Heart right ventricle (tissue), 16 donors: Measurements from ENCODE around the gene RIMKLB. TPM values are rescaled to one million over a fixed set of nuclear protein-coding genes. Genes with fewer than 3 reads are reported as not detected.

Experiments used
- ATAC-seq, 8 donors: fragments of 200-7000 bp; cut with Tn5 transposase; one replicate each; pipeline ENCODE4 v1.9.1; 2020; ENCODE audit warnings: mild to moderate bottlenecking in 8 of 8, moderate library complexity in 8 of 8, moderate number of reproducible peaks in 1 of 8
- DNase-seq, 2 donors: peaks; one replicate each; pipeline ENCODE4 v3.0.0-alpha.2; 2020
- H3K27ac ChIP-seq, 10 donors: fragments of 200-600 bp; sonication (generic) in 2 of 10; one replicate each; pipeline versions ENCODE4 v1.5.0 to v1.8.0; 2020 to 2022; ENCODE audit warnings: mild to moderate bottlenecking in 3 of 10
- H3K27me3 ChIP-seq, 7 donors: fragments of 200-600 bp; one replicate each; pipeline ENCODE4 v1.8.0; 2021 to 2022; ENCODE audit warnings: mild to moderate bottlenecking in 2 of 7
- H3K36me3 ChIP-seq, 9 donors: fragments of 200-600 bp; sonication (generic) in 1 of 9; one replicate each; pipeline versions ENCODE4 v1.5.0 to v1.8.0; 2020 to 2022; ENCODE audit warnings: mild to moderate bottlenecking in 2 of 9
- H3K4me1 ChIP-seq, 9 donors: fragments of 200-600 bp; sonication (generic) in 1 of 9; one replicate each; pipeline versions ENCODE4 v1.5.0 to v1.8.0; 2020 to 2022; ENCODE audit warnings: mild to moderate bottlenecking in 4 of 9
- H3K4me3 ChIP-seq, 10 donors: fragments of 200-600 bp; sonication (generic) in 2 of 10; one replicate each; pipeline versions ENCODE4 v1.5.0 to v1.8.0; 2020 to 2022; ENCODE audit warnings: mild to moderate bottlenecking in 7 of 10, moderate library complexity in 2 of 10
- H3K9me3 ChIP-seq, 11 donors: fragments of 200-600 bp in 10 of 11; sonication (generic) in 2 of 11; one replicate each; pipeline versions ENCODE4 v1.5.0 to v1.8.0; 2013 to 2022; ENCODE audit warnings: mild to moderate bottlenecking in 2 of 11, control low read depth in 1 of 11, moderate library complexity in 1 of 11
- CTCF ChIP-seq, 9 donors: fragments of 200-600 bp; sonication (generic) in 2 of 9; IDR thresholded peaks; one replicate each; pipeline versions ENCODE4 v1.5.0 to v1.8.0; 2021 to 2022; ENCODE audit warnings: antibody characterized with exemption in 9 of 9, mild to moderate bottlenecking in 5 of 9, moderate library complexity in 1 of 9
- WGBS, 2 donors: extraction: QIAGEN DNeasy Blood & Tissue Kit; methylation state at CpG; one replicate each; pipeline ENCODE4 v1.1.7; 2013; ENCODE audit warnings: inconsistent platforms in 1 of 2; 5-methylcytosine and 5-hydroxymethylcytosine counted together
- intact Hi-C, 10 donors: fragments of 100-400 bp; cut with DNase I; formaldehyde crosslinking; loops; one replicate each; pipeline versions ENCODE4 v1.11.1 to v1.14.2; 2022
- polyA plus RNA-seq, 2 donors: library from polyadenylated mRNA; stranded (reverse); fragments of 200-250 nt; gene quantifications; one replicate each; pipeline ENCODE4 v1.2.3, GENCODE V29; 2013
- total RNA-seq, 10 donors: library from RNA; stranded (reverse); fragmentation: NEBNext Ultra II Directional in 3 of 10; extraction: Animal tissue kit (Norgen Biotek cat#: 25700) in 3 of 10; gene quantifications; one replicate each; pipeline versions ENCODE4 v1.2.1 to v1.2.4, GENCODE V29; 2021 to 2023
- donor health status: Arrhythmogenic right ventricular cardiomyopathy.
- donor health status: ischemic (EF 13 %, LVEDD 7.1; RV severe dilation, severe dysfunction).
- donor health status: healthy with polysubstance abuse.
- donor health status: DM: no; HTN: yes; CAD: no.
- donor health status: DM: no; HTN: no; CAD: no.
- donor health status: ischemic (EF 25% LVEDD 6.9; RV normal size, moderate dysfunction).
- donor health status: ischemic (EF 25% LVEDD 5.7; RV mildly dilated, moderate dysfunction).
- donor health status: healthy.
- donor health status: DM: yes; HTN: yes; CAD: no.
- donor health status: Ischemic cardiomyopathy.
- donor health status: ischemic (EF 35%, LVEDD 5.7; RV mildly dilated, moderate dysfunction).
- donor health status: nonischemic (EF 11% LVEDD 7.7; RV severe dilation, severe dysfunction).
- donor health status: DM: yes; HTN: yes; CAD: no.
- donor health status: PGD.
- donor health status: ischemic (EF 29% LVEDD 5.4; RV normal size, mild dysfunction).
- donor health status: nonischemic (EF 23%, LVEDD 6.1; RV moderate dilation, normal function).

RIMKLB gene
- total and polyA plus RNA-seq, 12 donors, result 7.2 to 65.9 (median 12.6) TPM

- DNase-seq (peak in 1 of 2 donors; percentile 9), ATAC-seq (peak in 5 of 8 donors; percentile 34 to 67 (median 51))
- Histone ChIP-seq H3K27ac (no peak overlapping the region), H3K4me3 (no peak overlapping the region), H3K27me3 (no peaks in the 10 kb centered on the region), H3K36me3 (no peaks in the 10 kb centered on the region), H3K9me3 (peaks cover 0 to 15% (median 3%) of the 10 kb centered on the region in 11 donors), H3K4me1 (no peaks in the 10 kb centered on the region)
- TF ChIP-seq CTCF (IDR thresholded peaks at IDR 0.05), result peak in 8 of 9 donors; percentile 40 to 70 (median 59)
- intact Hi-C loops, result loop anchor here in 5 of 10 donors (1.0 to 10.0 kb wide), 5 partner anchors 139 to 276 kb away; no protein-coding TSS in a partner anchor
- 37 to 39% methylated on average over 8 of the region's 8 CpGs for WGBS, 2 donors
These were observed 125.9 kb downstream of the RIMKLB start for GRCh38 chr12:8823565-8824300.

DNA sequence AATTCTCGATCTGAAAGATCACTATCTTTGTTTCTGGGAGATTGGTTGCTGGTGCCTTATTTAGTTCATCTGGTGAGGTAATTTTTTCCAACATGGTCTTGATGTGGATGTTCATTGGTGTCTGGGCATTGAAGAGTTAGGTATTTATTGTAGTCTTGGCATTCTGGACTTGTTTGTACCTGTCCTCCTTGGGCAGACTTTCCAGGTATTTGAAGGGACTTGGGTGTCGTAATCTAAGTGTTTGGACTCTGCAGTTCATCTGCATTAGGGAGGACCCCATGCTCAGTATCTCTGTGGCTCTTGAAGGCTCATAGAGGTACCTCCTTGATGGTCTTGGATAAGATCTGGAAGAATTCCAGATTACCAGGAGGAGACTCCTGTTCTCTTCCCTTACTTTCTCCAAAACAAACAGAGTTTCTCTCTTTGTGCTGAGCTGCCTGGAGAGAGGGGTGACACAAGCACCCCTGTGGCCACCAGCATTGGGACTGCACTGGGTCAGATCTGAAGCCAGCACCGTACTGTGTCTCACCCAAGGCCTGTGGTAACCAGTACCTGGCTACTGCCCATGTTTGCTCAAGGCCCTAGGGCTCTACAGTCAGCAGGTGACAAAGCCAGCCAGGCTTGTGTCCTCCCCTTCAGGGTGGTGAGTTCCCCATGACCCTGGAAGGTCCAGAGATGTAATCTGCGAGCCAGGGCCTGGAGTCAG lies 129.9 kb downstream of the RIMKLB start:
- H3K27ac ChIP-seq, result no peak overlapping the region
- no peaks in the 10 kb centered on the region for H3K4me1 ChIP-seq
- no peaks in the 10 kb centered on the region for H3K27me3 ChIP-seq
- H3K36me3 ChIP-seq, result no peaks in the 10 kb centered on the region
- no peak overlapping the region for H3K4me3 ChIP-seq
- 86 to 87% methylated on average over 4 of the region's 4 CpGs for WGBS, 2 donors
- TF ChIP-seq CTCF (IDR thresholded peaks at IDR 0.05), result no peak
- ATAC-seq (no peak), DNase-seq (no peak)
- peaks cover 0 to 15% (median 3%) of the 10 kb centered on the region in 11 donors for H3K9me3 ChIP-seq
- intact Hi-C loops, result loop anchor here in 1 of 10 donors (10.0 kb wide), 1 partner anchor 143 kb away; no protein-coding TSS in a partner anchor

- no peak overlapping the region for H3K4me3 ChIP-seq
- intact Hi-C loops, result loop anchor here in 1 of 10 donors (10.0 kb wide), 1 partner anchor 144 kb away; no protein-coding TSS in a partner anchor
- H3K36me3 ChIP-seq, result no peaks in the 10 kb centered on the region
- H3K9me3 ChIP-seq, result peaks cover 0 to 15% (median 3%) of the 10 kb centered on the region in 11 donors
- WGBS, 2 donors, result 75 to 79% methylated on average over 9 of the region's 9 CpGs
- no peaks in the 10 kb centered on the region for H3K27me3 ChIP-seq
- ATAC-seq (no peak), DNase-seq (no peak)
- no peak overlapping the region for H3K27ac ChIP-seq
- no peaks in the 10 kb centered on the region for H3K4me1 ChIP-seq
- no peak for TF ChIP-seq CTCF (IDR thresholded peaks at IDR 0.05)
These were observed 130.7 kb downstream of the RIMKLB start for GRCh38 chr12:8828257-8829124.

- intact Hi-C loops, result loop anchor here in 1 of 10 donors (10.0 kb wide), 1 partner anchor 144 kb away; no protein-coding TSS in a partner anchor
- ATAC-seq, result no peak
These were observed 131.3 kb downstream of the RIMKLB start for GRCh38 chr12:8829125-8829518.

More at GRCh38 chr12:8829125-8829518, 131.3 kb downstream of the RIMKLB start:
- TF ChIP-seq CTCF (IDR thresholded peaks at IDR 0.05), result no peak
- Histone ChIP-seq H3K9me3 (peaks cover 0 to 15% (median 3%) of the 10 kb centered on the region in 11 donors), H3K27ac (no peak overlapping the region), H3K4me1 (no peaks in the 10 kb centered on the region), H3K4me3 (no peak overlapping the region), H3K36me3 (no peaks in the 10 kb centered on the region), H3K27me3 (no peaks in the 10 kb centered on the region)
- DNase-seq, result no peak
- 75 to 77% methylated on average over 5 of the region's 5 CpGs for WGBS, 2 donors
